ENCODE measurements around the gene MEOX1.
A peak's percentile ranks its signal among the peaks of the same experiment; 100 is the strongest.
"Not testable (repeated sequence)": the region's sequence is repeated elsewhere in the genome, so short reads cannot be mapped to it uniquely, and the experiment has no call there.

The MEOX1 gene

DNA sequence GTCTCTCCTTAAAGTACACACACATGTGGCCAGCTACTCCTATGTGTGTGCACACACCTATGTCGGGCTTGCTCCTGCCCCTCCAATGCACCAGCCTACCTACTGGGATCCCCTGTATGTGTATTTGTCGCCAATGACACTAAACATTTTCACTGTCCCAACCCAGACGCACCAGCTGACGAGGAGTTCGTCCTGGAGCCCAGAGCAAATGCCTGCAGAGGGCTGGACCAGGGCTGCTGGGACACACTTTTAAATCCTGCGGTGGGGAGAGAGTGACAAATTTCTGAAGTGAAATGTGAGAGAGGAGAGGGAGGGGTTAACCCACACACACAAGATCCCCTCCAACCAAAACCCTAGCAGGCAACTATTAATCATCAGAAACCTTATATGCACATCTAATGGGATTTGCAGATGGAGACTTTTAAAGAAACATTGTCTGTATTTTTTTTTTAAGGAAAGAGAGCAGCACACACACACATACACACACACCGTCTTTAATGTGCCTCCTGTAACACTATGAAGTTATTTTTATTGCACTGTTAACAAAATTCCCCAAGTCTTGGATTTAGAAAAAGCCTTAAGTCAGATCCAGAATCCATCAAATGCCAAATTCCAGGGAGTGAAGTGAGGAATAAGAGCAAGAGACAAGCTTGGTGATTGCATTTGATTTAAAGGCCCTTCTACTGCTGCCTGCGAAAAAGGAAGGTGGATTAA lies at the start of gene MEOX1:
Gene MEOX1 (minus strand): TSS at position 224 of the 714 bp plus-strand sequence. CDS start 388 bp downstream, outside the sequence.
- peak; percentile 34 for DNase-seq (ENCODE audit: low read depth)

GRCh38 chr17:43710101-43710500 lies 48.4 kb upstream of the MEOX1 start:
- DNase-seq (ENCODE audit: low read depth): no peak

- DNase-seq (ENCODE audit: low read depth): no peak
Measured at GRCh38 chr17:43709210-43709609, 47.5 kb upstream of the MEOX1 start.

GRCh38 chr17:43707184-43707583 lies 45.5 kb upstream of the MEOX1 start:
- DNase-seq (ENCODE audit: low read depth): no peak

DNA sequence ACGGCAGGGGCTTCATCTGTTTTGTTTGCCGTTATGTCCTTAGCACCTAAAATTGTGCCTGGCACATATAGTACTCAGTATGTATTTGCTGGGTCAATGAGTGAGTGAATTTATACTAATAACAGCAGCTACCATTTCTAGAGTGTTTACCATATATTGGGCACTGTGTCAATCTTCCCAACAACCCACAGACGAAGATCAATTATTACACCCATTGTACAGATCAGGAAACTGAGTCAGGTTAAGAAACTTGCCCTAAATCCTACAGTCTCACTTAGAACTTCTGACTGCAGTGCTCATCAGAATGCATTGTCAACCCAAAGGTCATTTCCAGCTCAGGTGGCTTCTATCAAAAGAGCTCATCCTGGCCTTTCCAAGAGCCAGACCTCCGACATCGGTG lies 44.5 kb upstream of the MEOX1 start:
- no peak for DNase-seq (ENCODE audit: low read depth)

- DNase-seq (ENCODE audit: low read depth): no peak
Measured at GRCh38 chr17:43703630-43704029, 41.9 kb upstream of the MEOX1 start.

GRCh38 chr17:43702637-43703036 lies 40.9 kb upstream of the MEOX1 start:
- peak; percentile 40 for DNase-seq (ENCODE audit: low read depth)

DNA sequence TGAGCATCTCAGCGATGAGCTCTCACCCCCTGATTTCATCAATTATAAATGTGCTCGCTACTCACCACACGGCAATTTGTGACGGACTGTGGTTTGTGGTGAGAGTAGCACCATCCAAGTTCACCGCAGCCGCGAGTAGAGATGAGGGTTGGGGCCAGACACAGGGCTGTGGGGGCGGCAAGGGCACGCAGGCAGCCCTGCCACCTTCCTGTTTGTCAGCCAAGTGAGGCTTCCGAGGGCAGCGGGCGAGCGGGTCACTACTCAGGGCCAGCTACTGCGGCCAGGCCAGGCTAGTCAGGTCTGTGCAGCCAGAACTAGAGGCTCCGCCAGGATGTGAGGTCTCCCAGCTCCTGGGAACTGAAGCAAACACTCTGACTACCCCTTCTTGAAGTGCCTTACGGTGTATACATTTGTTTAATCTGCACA lies 39.6 kb upstream of the MEOX1 start:
- DNase-seq (ENCODE audit: low read depth): peak; percentile 93

GRCh38 chr17:43699438-43699756 lies 37.7 kb upstream of the MEOX1 start:
- no peak for DNase-seq (ENCODE audit: low read depth)

- no peak for DNase-seq (ENCODE audit: low read depth)
Measured at GRCh38 chr17:43698678-43699437, 37.1 kb upstream of the MEOX1 start.

- DNase-seq (ENCODE audit: low read depth): no peak
Measured at GRCh38 chr17:43697937-43698336, 36.2 kb upstream of the MEOX1 start.

DNA sequence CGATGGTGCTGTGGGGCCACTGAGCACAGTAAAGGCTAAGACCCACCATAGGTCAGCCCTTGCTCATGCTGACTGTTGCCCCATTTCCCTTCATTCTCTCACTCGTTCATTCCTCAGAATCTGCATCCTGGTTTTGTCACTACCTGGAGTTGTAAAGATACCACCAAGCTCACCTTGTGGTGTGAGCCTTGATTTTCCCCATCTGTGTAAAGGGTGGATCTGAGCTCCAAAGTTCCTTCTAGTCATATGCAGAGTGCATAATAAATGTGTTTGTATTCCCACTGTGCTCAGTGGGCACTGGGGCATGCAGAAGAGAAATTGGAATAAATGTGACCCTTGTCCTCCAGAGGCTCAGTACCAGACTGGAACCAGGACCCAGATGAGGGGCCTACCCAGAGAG lies 35.2 kb upstream of the MEOX1 start:
- no peak for DNase-seq (ENCODE audit: low read depth)

DNA sequence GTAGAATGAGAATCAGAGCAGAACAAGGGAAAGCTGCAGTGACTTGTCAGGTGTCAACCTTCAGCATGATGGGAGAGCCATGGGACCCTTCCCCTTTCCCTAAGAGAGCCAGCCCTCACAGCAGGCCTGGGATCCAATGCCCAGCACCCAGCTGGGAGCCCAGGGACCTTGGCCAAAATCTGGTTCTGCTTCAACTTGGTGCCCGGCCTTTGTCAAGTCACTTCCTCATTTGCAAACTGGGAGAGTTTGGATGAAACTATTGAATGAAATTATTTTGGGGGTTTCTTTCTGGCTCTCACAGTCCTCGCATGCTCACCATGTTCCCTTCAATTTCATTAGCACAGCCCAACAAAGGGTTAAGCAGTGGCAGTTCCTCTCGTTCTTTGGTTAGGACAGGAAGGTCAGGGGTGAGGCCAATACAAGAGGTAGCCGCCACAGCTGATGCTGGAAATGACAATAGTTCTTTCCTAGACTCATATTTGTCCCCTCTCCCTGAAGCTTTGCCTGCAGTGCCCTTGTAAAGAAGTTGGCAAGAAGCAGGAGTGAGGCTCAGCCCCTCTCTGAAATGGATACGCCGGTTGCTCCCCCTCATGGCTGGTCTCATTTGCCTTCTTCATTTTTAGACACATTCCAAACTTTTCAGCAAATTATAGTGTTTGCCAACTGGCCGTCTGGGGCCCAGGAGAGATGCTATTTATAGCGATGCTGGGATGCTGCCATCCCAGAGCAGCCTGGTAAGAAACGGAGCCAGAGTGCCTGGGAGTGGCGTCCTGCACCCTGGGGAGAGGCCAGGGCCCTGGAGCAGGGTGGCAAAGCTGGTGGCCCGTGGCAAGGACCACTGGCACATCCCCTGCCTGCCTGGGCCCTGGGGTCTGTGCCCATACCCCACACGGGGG lies 34.5 kb upstream of the MEOX1 start:
- no peak for DNase-seq (ENCODE audit: low read depth)

GRCh38 chr17:43694081-43694870 lies 32.6 kb upstream of the MEOX1 start:
- DNase-seq (ENCODE audit: low read depth): peak; percentile 73

DNA sequence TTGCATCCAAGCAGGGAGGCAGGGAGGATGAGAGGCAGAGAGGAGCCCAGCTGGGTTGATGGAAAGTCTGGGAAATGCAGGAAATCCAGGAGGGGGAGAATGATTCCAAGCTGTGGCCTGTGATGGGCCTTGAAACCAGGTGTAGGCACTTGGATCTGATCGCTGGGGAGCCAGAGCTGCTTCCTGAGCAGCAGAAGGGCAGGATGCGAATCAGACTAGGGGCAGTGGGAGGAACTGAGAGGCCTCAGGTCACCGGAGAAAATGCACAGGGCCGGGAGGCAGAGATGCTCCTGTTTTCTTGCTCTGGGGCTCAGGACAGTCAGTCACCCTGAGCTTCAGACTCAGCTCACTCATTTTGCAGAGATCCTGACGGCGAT lies 29.6 kb upstream of the MEOX1 start:
- DNase-seq (ENCODE audit: low read depth): no peak

GRCh38 chr17:43690624-43691316 lies 29.0 kb upstream of the MEOX1 start:
- DNase-seq (ENCODE audit: low read depth): no peak

- DNase-seq (ENCODE audit: low read depth): no peak
Measured at GRCh38 chr17:43689814-43690213, 28.1 kb upstream of the MEOX1 start.

DNA sequence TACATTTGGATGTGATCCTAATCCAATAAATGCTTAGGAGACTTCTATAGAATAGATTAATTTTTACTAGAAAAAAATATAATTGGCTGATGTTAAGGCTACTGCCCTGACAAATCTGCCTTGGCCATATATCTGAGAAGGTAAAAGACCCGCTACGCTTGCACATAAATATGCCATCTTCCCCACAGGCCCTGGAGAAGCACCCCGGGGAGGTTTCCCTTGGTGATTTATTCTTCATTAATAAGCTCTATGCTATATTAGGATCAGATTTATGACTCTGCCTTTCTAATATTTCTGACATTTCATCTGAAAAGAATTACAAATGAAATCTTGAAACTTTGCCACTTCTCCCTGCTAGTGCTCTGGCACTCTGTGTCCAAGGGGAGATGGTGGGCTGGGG lies 27.4 kb upstream of the MEOX1 start:
- no peak for DNase-seq (ENCODE audit: low read depth)

DNA sequence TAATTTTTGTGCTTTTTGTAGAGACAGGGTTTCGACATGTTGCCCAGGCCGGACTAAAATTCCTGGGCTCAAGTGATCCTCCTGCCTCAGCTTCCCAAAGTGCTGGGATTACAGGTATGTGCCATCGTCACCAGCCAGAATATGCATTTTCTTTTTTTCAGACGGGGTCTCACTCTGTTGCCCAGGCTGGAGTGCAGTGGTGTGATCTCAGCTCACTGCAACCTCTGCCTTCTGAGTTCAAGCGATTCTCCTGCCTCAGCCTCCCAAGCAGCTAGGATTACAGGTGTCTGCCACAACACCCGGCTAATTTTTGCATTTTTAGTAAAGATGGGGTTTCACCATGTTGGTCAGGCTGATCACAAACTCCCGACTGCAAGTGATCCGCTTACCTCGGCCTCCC lies 25.2 kb upstream of the MEOX1 start:
- not testable (repeated sequence) for DNase-seq (ENCODE audit: low read depth)

- DNase-seq (ENCODE audit: low read depth): no peak
Measured at GRCh38 chr17:43683928-43684653, 22.4 kb upstream of the MEOX1 start.

GRCh38 chr17:43680461-43680860 lies 18.7 kb upstream of the MEOX1 start:
- DNase-seq (ENCODE audit: low read depth): no peak
